Lower leg skin (tissue), 4 donors: ENCODE results near the gene SLC15A5. TPM values are rescaled to one million over a fixed set of nuclear protein-coding genes. Genes with fewer than 3 reads are reported as not detected.

Experiments
- DNase-seq, 2 donors: peaks; one replicate each; pipeline ENCODE4 v3.0.0-alpha.2; 2019; ENCODE audit warnings: low spot score in 2 of 2
- H3K4me3 ChIP-seq: fragments of 200-600 bp; sonication (generic); 2 replicates; pipeline ENCODE4 v1.5.1; 2017; ENCODE audit warnings: mild to moderate bottlenecking, low read depth; ENCODE audit not compliant: poor library complexity, severe bottlenecking
- POLR2A ChIP-seq, 2 donors: fragments of 450-650 bp; IDR thresholded peaks; one replicate each; pipeline ENCODE4 v1.6.1; 2016 to 2017; ENCODE audit warnings: antibody characterized with exemption in 2 of 2, mild to moderate bottlenecking in 1 of 2, moderate library complexity in 1 of 2
- WGBS, 2 donors: methylation state at CpG; one replicate each; pipeline ENCODE4 v1.1.5; 2018; 5-methylcytosine and 5-hydroxymethylcytosine counted together
- intact Hi-C: fragments of 100-400 bp; cut with DNase I; formaldehyde crosslinking; loops from one replicate; pipeline ENCODE4 v1.15.0; 2023; ENCODE audit warnings: low total_unique reads
- total RNA-seq, 4 donors: library from RNA; depleted of rRNA; stranded (reverse); fragments of >200 nt; gene quantifications; one replicate each; pipeline ENCODE4 v1.1.0, GENCODE V29; 2016
- TF ChIP-seq, protein P1 (sequence below), 3 donors: fragments of 450-650 bp; IDR thresholded peaks; one replicate each; pipeline ENCODE4 v1.5.1; 2016; ENCODE audit warnings: antibody characterized with exemption in 3 of 3, mild to moderate bottlenecking in 3 of 3, moderate library complexity in 2 of 3

SLC15A5 gene
- total RNA-seq, 4 donors from 2014 or later = not detected

DNA sequence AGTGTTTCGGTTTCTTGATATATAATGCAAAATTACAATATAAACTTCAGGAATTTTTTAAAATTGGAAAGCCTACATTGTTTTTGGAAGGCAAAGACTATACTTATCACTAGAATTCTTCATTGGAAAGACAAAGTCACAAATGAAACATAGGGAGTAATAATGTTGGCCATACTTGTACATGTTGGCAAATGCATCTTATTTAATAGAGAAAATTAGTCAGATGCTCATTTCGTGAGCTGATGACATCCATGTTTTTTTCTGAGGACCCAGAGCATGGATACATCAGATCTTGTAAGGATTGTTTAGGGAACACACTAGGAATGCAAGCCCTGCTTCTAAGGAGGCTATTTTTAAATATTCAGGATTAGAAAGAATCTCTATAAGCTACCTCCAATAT lies 4.6 kb upstream of the SLC15A5 start:
- no peak for DNase-seq
- no peak overlapping the region for H3K4me3 ChIP-seq
- 86 to 87% methylated on average over 2 of the region's 2 CpGs for WGBS, 2 donors
- intact Hi-C loops = no loop called here
- no peak for TF ChIP-seq POLR2A (IDR thresholded peaks at IDR 0.05)
- TF ChIP-seq, protein P1, sequence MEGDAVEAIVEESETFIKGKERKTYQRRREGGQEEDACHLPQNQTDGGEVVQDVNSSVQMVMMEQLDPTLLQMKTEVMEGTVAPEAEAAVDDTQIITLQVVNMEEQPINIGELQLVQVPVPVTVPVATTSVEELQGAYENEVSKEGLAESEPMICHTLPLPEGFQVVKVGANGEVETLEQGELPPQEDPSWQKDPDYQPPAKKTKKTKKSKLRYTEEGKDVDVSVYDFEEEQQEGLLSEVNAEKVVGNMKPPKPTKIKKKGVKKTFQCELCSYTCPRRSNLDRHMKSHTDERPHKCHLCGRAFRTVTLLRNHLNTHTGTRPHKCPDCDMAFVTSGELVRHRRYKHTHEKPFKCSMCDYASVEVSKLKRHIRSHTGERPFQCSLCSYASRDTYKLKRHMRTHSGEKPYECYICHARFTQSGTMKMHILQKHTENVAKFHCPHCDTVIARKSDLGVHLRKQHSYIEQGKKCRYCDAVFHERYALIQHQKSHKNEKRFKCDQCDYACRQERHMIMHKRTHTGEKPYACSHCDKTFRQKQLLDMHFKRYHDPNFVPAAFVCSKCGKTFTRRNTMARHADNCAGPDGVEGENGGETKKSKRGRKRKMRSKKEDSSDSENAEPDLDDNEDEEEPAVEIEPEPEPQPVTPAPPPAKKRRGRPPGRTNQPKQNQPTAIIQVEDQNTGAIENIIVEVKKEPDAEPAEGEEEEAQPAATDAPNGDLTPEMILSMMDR (IDR thresholded peaks at IDR 0.05) = no peak

- WGBS, 2 donors = 54 to 63% methylated on average over 3 of the region's 3 CpGs
- intact Hi-C loops = no loop called here
- H3K4me3 ChIP-seq = no peak overlapping the region
- TF ChIP-seq, protein P1 (IDR thresholded peaks at IDR 0.05) = no peak
- no peak for TF ChIP-seq POLR2A (IDR thresholded peaks at IDR 0.05)
- no peak for DNase-seq
Measured at GRCh38 chr12:16281157-16281556, 3.7 kb upstream of the SLC15A5 start.

DNA sequence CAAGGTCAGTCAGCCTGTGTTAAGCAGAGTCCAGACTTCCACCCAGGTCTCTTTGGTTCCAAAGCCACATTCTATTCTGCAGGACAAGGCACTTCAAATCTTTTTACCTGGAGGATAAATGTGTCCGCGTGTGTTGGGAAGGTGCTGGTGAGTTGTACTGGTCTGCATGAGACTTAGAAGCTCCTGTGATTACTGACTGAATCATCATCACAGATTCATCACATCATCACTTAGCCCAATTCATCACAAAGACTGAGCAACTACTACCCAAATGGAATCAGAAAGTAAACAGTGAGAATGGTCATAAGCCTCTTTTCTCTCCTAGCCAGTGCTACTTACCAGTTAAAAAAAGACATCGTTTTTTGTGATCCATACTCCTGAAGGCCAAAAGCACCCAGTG lies 5.3 kb downstream of the SLC15A5 start:
- H3K4me3 ChIP-seq = no peak overlapping the region
- TF ChIP-seq, protein P1 (IDR thresholded peaks at IDR 0.05) = no peak
- TF ChIP-seq POLR2A (IDR thresholded peaks at IDR 0.05) = no peak
- DNase-seq = no peak
- intact Hi-C loops = no loop called here
- WGBS, 2 donors = 75 to 80% methylated on average over 3 of the region's 3 CpGs

DNA sequence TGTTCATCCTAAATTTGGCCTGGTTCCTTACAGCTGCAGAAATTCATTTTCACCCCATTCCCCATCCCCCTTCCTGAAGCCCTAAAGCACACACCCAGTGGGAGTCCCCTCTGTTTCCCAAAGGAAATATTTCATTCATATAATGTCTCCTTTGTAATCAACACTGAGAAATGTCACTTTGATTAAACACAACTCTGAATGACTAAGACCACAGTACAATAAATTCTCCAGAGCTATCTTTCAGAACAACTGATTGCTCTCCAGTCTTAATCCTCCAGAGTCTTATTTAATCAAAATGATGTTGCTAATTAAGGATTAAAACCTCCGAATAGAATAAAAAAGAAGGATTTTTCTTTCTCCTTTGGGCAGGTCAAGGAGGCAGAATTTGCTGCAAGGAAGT lies 6.4 kb downstream of the SLC15A5 start:
- intact Hi-C loops = no loop called here
- no peak overlapping the region for H3K4me3 ChIP-seq
- TF ChIP-seq POLR2A (IDR thresholded peaks at IDR 0.05) = no peak
- TF ChIP-seq, protein P1 (IDR thresholded peaks at IDR 0.05) = no peak
- WGBS, 2 donors = 34 to 37% methylated on average over 1 of the region's 1 CpG
- DNase-seq = no peak

GRCh38 chr12:16269946-16270345 lies 7.5 kb downstream of the SLC15A5 start:
- no peak overlapping the region for H3K4me3 ChIP-seq
- TF ChIP-seq, protein P1 (IDR thresholded peaks at IDR 0.05) = no peak
- TF ChIP-seq POLR2A (IDR thresholded peaks at IDR 0.05) = no peak
- intact Hi-C loops = no loop called here
- WGBS, 2 donors = 61 to 73% methylated on average over 2 of the region's 2 CpGs
- no peak for DNase-seq

DNA sequence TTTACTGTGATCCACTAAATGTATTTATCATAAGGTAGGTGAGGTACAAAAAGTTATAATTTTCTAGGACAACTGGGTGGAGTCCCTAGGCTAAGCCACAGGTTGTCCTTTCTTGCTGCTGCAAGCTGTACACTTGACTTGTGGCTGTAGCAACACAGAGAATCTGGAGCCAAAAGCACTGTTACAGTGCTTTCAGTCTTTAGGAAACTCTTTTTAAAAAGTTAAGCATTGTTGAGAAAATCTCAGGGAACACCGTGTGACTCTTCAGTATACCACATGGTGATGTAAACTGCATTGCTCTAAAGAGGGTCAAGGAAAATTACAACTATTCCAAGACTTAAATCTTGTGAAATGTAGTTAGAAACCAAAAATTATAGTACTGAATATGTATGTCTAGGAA lies 11.4 kb downstream of the SLC15A5 start:
- no peak overlapping the region for H3K4me3 ChIP-seq
- WGBS, 2 donors = 58 to 59% methylated on average over 1 of the region's 1 CpG
- DNase-seq = no peak
- intact Hi-C loops = no loop called here
- no peak for TF ChIP-seq POLR2A (IDR thresholded peaks at IDR 0.05)
- TF ChIP-seq, protein P1 (IDR thresholded peaks at IDR 0.05) = no peak
